ENCODE results near the gene FAM9B.

DNA sequence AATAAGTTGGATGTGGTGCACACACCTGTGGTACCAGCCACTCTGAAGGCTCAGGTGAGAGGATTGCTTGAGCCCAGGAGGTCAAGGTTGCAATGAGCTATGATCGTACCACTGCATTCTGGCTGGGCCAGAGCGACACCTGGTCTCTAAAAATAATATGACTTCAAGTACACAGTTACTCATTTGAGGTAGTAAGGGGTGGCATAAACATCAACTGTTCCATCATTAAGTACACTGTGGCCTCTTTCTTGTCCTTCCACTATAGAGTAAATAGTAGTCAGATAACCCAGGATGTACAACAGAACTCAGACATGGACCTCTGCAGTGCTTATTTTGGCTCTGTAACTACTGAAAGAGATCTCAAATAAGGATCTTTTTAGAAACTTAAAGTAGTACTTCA, 10.6 kb downstream of the FAM9B start:
- TF ChIP-seq, protein P1, sequence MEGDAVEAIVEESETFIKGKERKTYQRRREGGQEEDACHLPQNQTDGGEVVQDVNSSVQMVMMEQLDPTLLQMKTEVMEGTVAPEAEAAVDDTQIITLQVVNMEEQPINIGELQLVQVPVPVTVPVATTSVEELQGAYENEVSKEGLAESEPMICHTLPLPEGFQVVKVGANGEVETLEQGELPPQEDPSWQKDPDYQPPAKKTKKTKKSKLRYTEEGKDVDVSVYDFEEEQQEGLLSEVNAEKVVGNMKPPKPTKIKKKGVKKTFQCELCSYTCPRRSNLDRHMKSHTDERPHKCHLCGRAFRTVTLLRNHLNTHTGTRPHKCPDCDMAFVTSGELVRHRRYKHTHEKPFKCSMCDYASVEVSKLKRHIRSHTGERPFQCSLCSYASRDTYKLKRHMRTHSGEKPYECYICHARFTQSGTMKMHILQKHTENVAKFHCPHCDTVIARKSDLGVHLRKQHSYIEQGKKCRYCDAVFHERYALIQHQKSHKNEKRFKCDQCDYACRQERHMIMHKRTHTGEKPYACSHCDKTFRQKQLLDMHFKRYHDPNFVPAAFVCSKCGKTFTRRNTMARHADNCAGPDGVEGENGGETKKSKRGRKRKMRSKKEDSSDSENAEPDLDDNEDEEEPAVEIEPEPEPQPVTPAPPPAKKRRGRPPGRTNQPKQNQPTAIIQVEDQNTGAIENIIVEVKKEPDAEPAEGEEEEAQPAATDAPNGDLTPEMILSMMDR (IDR thresholded peaks at IDR 0.05) = no peak
- TF ChIP-seq POLR2A (IDR thresholded peaks at IDR 0.05) = no peak

Data from prostate gland (tissue), 2 donors.